WTC11 (cell line): ENCODE results near the gene KCNJ1.

ENCODE experiments used
- CREM ChIP-seq: sonication (generic); formaldehyde crosslinking; IDR thresholded peaks from 2 replicates; pipeline ENCODE4 v1.8.1; 2022; ENCODE audit warnings: mild to moderate bottlenecking, missing genetic modification reagents, moderate library complexity
- CTCF ChIP-seq: fragments of 200-600 bp; IDR thresholded peaks from 2 replicates; pipeline ENCODE4 v1.8.0; 2022; ENCODE audit warnings: antibody characterized with exemption
- FOXK1 ChIP-seq: sonication (generic); formaldehyde crosslinking; IDR thresholded peaks from 2 replicates; pipeline ENCODE4 v1.8.0; 2022; ENCODE audit warnings: mild to moderate bottlenecking, moderate library complexity, missing genetic modification reagents
- MYBL2 ChIP-seq: sonication (generic); formaldehyde crosslinking; IDR thresholded peaks from 2 replicates; pipeline ENCODE4 v1.8.1; 2023; ENCODE audit warnings: mild to moderate bottlenecking, moderate library complexity, missing genetic modification reagents
- NR2C2 ChIP-seq: sonication (generic); formaldehyde crosslinking; IDR thresholded peaks from 2 replicates; pipeline ENCODE4 v1.8.0; 2022; ENCODE audit warnings: mild to moderate bottlenecking, missing genetic modification reagents
- STAT6 ChIP-seq: sonication (generic); formaldehyde crosslinking; conservative IDR thresholded peaks from 2 replicates; pipeline ENCODE4 v1.8.1; 2023; ENCODE audit warnings: mild to moderate bottlenecking, low read depth, missing genetic modification reagents, moderate library complexity
- TCF7 ChIP-seq: sonication (generic); formaldehyde crosslinking; IDR thresholded peaks from 2 replicates; pipeline ENCODE4 v1.8.0; 2022; ENCODE audit warnings: mild to moderate bottlenecking, low read depth, missing genetic modification reagents, moderate library complexity
- ZNF121 ChIP-seq: sonication (generic); formaldehyde crosslinking; IDR thresholded peaks from 2 replicates; pipeline ENCODE4 v1.8.0; 2023; ENCODE audit warnings: missing genetic modification reagents
- ZNF232 ChIP-seq: sonication (generic); formaldehyde crosslinking; IDR thresholded peaks from 2 replicates; pipeline ENCODE4 v1.8.0; 2022; ENCODE audit warnings: mild to moderate bottlenecking, missing genetic modification reagents
- ZNF512 ChIP-seq: sonication (generic); formaldehyde crosslinking; IDR thresholded peaks from 2 replicates; pipeline ENCODE4 v1.8.1; 2022; ENCODE audit warnings: missing genetic modification reagents, borderline replicate concordance

GRCh38 chr11:128872594-128872993, 5.5 kb upstream of the KCNJ1 start:
- TF ChIP-seq CTCF (no peak), MYBL2 (CRISPR knock-in tag) (no peak), ZNF121 (CRISPR knock-in tag) (no peak), NR2C2 (no peak), FOXK1 (no peak), ZNF232 (no peak), CREM (CRISPR knock-in tag) (no peak), ZNF512 (no peak), STAT6 (CRISPR knock-in tag) (no peak), TCF7 (no peak)
